HCT116 (cell line): ENCODE data around the gene MCUR1. TPM values are rescaled to one million over a fixed set of nuclear protein-coding genes. Genes with fewer than 3 reads are reported as not detected.

Source experiments
- ATAC-seq: fragments of 200-7000 bp; cut with Tn5 transposase; 2 replicates; pipeline ENCODE4 v1.9.1; 2020; ENCODE audit warnings: mild to moderate bottlenecking, moderate library complexity
- BruUV-seq: library from RNA; stranded (reverse); fragments of 400-500 nt; replicated peaks from 2 replicates; lab custom pipeline; 2021; lab: Mats Ljungman, UMichigan
- CTCF ChIA-PET: fragments of 300-600 bp; sonication (Branson Sonifier 250); formaldehyde crosslinking; loops from one replicate; lab custom pipeline; 2021; ENCODE audit warnings: antibody characterized with exemption; lab: Charles Lee
- POLR2A ChIA-PET: fragments of 300-600, 350-600 bp; sonication (Branson Sonifier 250); formaldehyde crosslinking; loops from one replicate; lab custom pipeline; 2021; ENCODE audit warnings: antibody characterized with exemption; lab: Charles Lee
- RAD21 ChIA-PET, 2 experiments: fragments of 300-600 bp; sonication (Branson Sonifier 250); formaldehyde crosslinking; loops; one replicate each; lab custom pipeline; 2023; ENCODE audit warnings: low total read pairs in 2 of 2; ENCODE audit not compliant: uncharacterized antibody in 2 of 2, unreplicated experiment in 2 of 2, low non-redundant PET in 1 of 2; lab: Charles Lee
- DNase-seq: peaks from one replicate; pipeline ENCODE4 v3.0.0-alpha.2; 2010; ENCODE audit warnings: low read depth, low spot score
- H2AFZ ChIP-seq: fragments of 200-600 bp; shearing (Covaris generic), sonication (generic); 2 replicates; pipeline ENCODE4 v1.6.1; 2017; ENCODE audit warnings: low read depth, mixed run types, mixed read lengths, antibody characterized with exemption, low read length; ENCODE audit not compliant: poor library complexity, severe bottlenecking
- H3K27ac ChIP-seq: 2 replicates; pipeline ENCODE4 v1.5.1; 2012; ENCODE audit warnings: low read depth, low read length
- H3K27me3 ChIP-seq: fragments of 200-600 bp; sonication (generic); 2 replicates; pipeline ENCODE4 v1.6.1; 2016; ENCODE audit warnings: mixed run types, low read length, mixed read lengths; ENCODE audit not compliant: insufficient read depth
- H3K36me3 ChIP-seq, 2 experiments: fragments of 200-500 bp in 1 of 2; fragments of 200-600 bp in 1 of 2; sonication (Bioruptor generic) in 1 of 2; sonication (generic) in 1 of 2; 2 replicates each; pipeline versions ENCODE4 v1.5.1 to v1.6.1; 2014 to 2016; ENCODE audit warnings: low read length in 2 of 2, inconsistent platforms in 1 of 2, mixed read lengths in 1 of 2, mixed run types in 1 of 2; ENCODE audit not compliant: insufficient read depth in 2 of 2, control insufficient read depth in 1 of 2
- H3K4me1 ChIP-seq, 2 experiments: fragments of 200-600 bp in 1 of 2; sonication (generic) in 1 of 2; 2 replicates each; pipeline versions ENCODE4 v1.5.1 to v1.6.1; 2012 to 2017; ENCODE audit warnings: low read length in 2 of 2, inconsistent platforms in 1 of 2, mild to moderate bottlenecking in 1 of 2, mixed read lengths in 1 of 2, mixed run types in 1 of 2, moderate library complexity in 1 of 2; ENCODE audit not compliant: insufficient read depth in 2 of 2, control insufficient read depth in 1 of 2
- H3K4me2 ChIP-seq: fragments of 200-600 bp; sonication (generic); 2 replicates; pipeline ENCODE4 v1.6.1; 2017; ENCODE audit warnings: mixed run types, low read length, mixed read lengths
- H3K4me3 ChIP-seq, 2 experiments: fragments of 200-600 bp in 1 of 2; sonication (generic) in 1 of 2; replicated peaks in 1 of 2; 2 replicates each; pipeline ENCODE4 v1.5.1; 2011 to 2016; ENCODE audit warnings: low read length in 2 of 2, control low read depth in 1 of 2, low read depth in 1 of 2, mild to moderate bottlenecking in 1 of 2, mixed read lengths in 1 of 2, mixed run types in 1 of 2
- H3K79me2 ChIP-seq: fragments of 200-600 bp; sonication (generic); 2 replicates; pipeline ENCODE4 v1.6.1; 2017; ENCODE audit warnings: mild to moderate bottlenecking, mixed run types, low read length, moderate library complexity, mixed read lengths; ENCODE audit not compliant: insufficient read depth
- H3K9ac ChIP-seq: fragments of 200-600 bp; sonication (generic); 2 replicates; pipeline ENCODE4 v1.6.1; 2016; ENCODE audit warnings: low read length, mixed read lengths
- H3K9me2 ChIP-seq: fragments of 200-600 bp; sonication (generic), shearing (Covaris generic); 2 replicates; pipeline ENCODE4 v1.6.1; 2017; ENCODE audit warnings: mixed run types, mild to moderate bottlenecking, moderate library complexity; ENCODE audit not compliant: insufficient read depth
- H3K9me3 ChIP-seq, 2 experiments: fragments of 200-500 bp in 1 of 2; fragments of 200-600 bp in 1 of 2; sonication (Bioruptor generic) in 1 of 2; sonication (generic) in 1 of 2; 2 replicates each; pipeline ENCODE4 v1.6.1; 2014 to 2017; ENCODE audit warnings: low read length in 2 of 2, mixed read lengths in 2 of 2, inconsistent platforms in 1 of 2, low read depth in 1 of 2, mild to moderate bottlenecking in 1 of 2, mixed run types in 1 of 2, moderate library complexity in 1 of 2; ENCODE audit not compliant: control insufficient read depth in 1 of 2, insufficient read depth in 1 of 2
- H4K20me1 ChIP-seq: fragments of 200-600 bp; sonication (generic), shearing (Covaris generic); 2 replicates; pipeline ENCODE4 v1.6.1; 2017; ENCODE audit warnings: mixed run types, mild to moderate bottlenecking, moderate library complexity; ENCODE audit not compliant: insufficient read depth
- CBX3 ChIP-seq: IDR thresholded peaks from 2 replicates; pipeline ENCODE4 v1.6.1; 2012; ENCODE audit warnings: low read depth
- CEBPB ChIP-seq: IDR thresholded peaks from 2 replicates; pipeline ENCODE4 v1.6.1; 2012; ENCODE audit warnings: low read depth
- CTCF ChIP-seq, 3 experiments: fragments of 200-600 bp in 1 of 3; sonication (generic) in 1 of 3; IDR thresholded peaks in 2 of 3; conservative IDR thresholded peaks in 1 of 3; 2 replicates each; pipeline ENCODE4 v1.5.1; 2012 to 2017; ENCODE audit warnings: low read depth in 2 of 3, low read length in 2 of 3, antibody characterized with exemption in 1 of 3, borderline replicate concordance in 1 of 3, control low read depth in 1 of 3, mild to moderate bottlenecking in 1 of 3, mixed read lengths in 1 of 3, mixed run types in 1 of 3, moderate library complexity in 1 of 3; ENCODE audit not compliant: insufficient read depth in 1 of 3
- EGR1 ChIP-seq: IDR thresholded peaks from 2 replicates; pipeline ENCODE4 v1.6.1; 2012; ENCODE audit warnings: low read depth
- ELF1 ChIP-seq: IDR thresholded peaks from 2 replicates; pipeline ENCODE4 v1.6.1; 2012; ENCODE audit warnings: low read depth, borderline replicate concordance
- EZH2 ChIP-seq: fragments of 200-600 bp; sonication (generic); IDR thresholded peaks from 2 replicates; pipeline ENCODE4 v1.6.1; 2017; ENCODE audit warnings: antibody characterized with exemption, mixed run types
- EZH2phosphoT487 ChIP-seq: fragments of 200-600 bp; IDR thresholded peaks from 2 replicates; pipeline ENCODE4 v1.6.1; 2018; ENCODE audit warnings: antibody characterized with exemption, borderline replicate concordance
- JUND ChIP-seq: IDR thresholded peaks from 2 replicates; pipeline ENCODE4 v1.6.1; 2012
- MAX ChIP-seq: IDR thresholded peaks from 2 replicates; pipeline ENCODE4 v1.6.1; 2012
- POLR2A ChIP-seq: IDR thresholded peaks from 2 replicates; pipeline ENCODE4 v1.7.0; 2011; ENCODE audit warnings: borderline replicate concordance; ENCODE audit not compliant: insufficient read depth, insufficient read length; ENCODE audit errors: extremely low read depth
- POLR2AphosphoS5 ChIP-seq: IDR thresholded peaks from 2 replicates; pipeline ENCODE4 v1.6.1; 2011; ENCODE audit warnings: mild to moderate bottlenecking, low read depth, low read length, moderate library complexity
- RAD21 ChIP-seq: IDR thresholded peaks from 2 replicates; pipeline ENCODE4 v1.6.1; 2012; ENCODE audit warnings: low read depth, mild to moderate bottlenecking
- SRF ChIP-seq: IDR thresholded peaks from 2 replicates; pipeline ENCODE4 v1.6.1; 2012; ENCODE audit warnings: low read depth
- TCF7L2 ChIP-seq: IDR thresholded peaks from 2 replicates; pipeline ENCODE4 v1.7.0; 2011; ENCODE audit warnings: borderline replicate concordance, inconsistent platforms; ENCODE audit not compliant: insufficient read depth, insufficient read length; ENCODE audit errors: extremely low read depth
- YY1 ChIP-seq: IDR thresholded peaks from 2 replicates; pipeline ENCODE4 v1.6.1; 2011; ENCODE audit warnings: low read length, low read depth, moderate library complexity, mild to moderate bottlenecking; ENCODE audit not compliant: insufficient replicate concordance; ENCODE audit errors: extremely low read depth
- ZBTB33 ChIP-seq: IDR thresholded peaks from 2 replicates; pipeline ENCODE4 v1.6.1; 2011; ENCODE audit warnings: mild to moderate bottlenecking, low read length, moderate library complexity; ENCODE audit not compliant: insufficient replicate concordance; ENCODE audit errors: extremely low read depth
- ZFX ChIP-seq: fragments of 450-650 bp; IDR thresholded peaks from 2 replicates; pipeline ENCODE4 v1.6.1; 2017
- ZNF274 ChIP-seq: fragments of 200-500 bp; sonication (Bioruptor generic); IDR thresholded peaks from 2 replicates; pipeline ENCODE4 v1.6.1; 2014; ENCODE audit warnings: mild to moderate bottlenecking, low read depth, low read length, inconsistent platforms
- intact Hi-C: fragments of 100-400 bp; cut with micrococcal nuclease; formaldehyde crosslinking; loops from 2 replicates; pipeline ENCODE4 v1.10.0; 2022
- total RNA-seq: library from RNA; stranded (reverse); gene quantifications from one replicate; pipeline ENCODE4 v1.2.1, GENCODE V29; 2021; ENCODE audit not compliant: unreplicated experiment

Gene MCUR1
- total RNA-seq, 1 experiment from 2014 or later, result 33.2 TPM

GRCh38 chr6:13841936-13842335 is 27.6 kb upstream of the MCUR1 start (continued):
- TF ChIP-seq SRF (no peak), POLR2A (no peak), ZNF274 (no peak), EZH2 (no peak), CTCF (IDR thresholded peaks at IDR 0.05 in 2 of 3, conservative IDR thresholded peaks at IDR 0.05 in 1 of 3; ENCODE audit: borderline replicate concordance in 1 of 3, insufficient read depth in 1 of 3, low read depth in 2 of 3, low read length in 2 of 3) (no peak)

GRCh38 chr6:13838616-13839015 is 24.3 kb upstream of the MCUR1 start:
- H2AFZ ChIP-seq, result no peak overlapping the region
- POLR2A ChIA-PET, result no interaction called here

More at GRCh38 chr6:13838616-13839015, 24.3 kb upstream of the MCUR1 start:
- ChIA-PET CTCF (no interaction called here), RAD21 (no interaction called here)
- peaks cover 0 to 7% of the 10 kb centered on the region in 2 experiments; a peak in 2 of 4 replicates for H3K4me1 ChIP-seq
- DNase-seq (no peak), ATAC-seq (no peak)
- no peaks in the 10 kb centered on the region for H3K9me2 ChIP-seq
- H4K20me1 ChIP-seq, result no peaks in the 10 kb centered on the region
- H3K27me3 ChIP-seq, result no peaks in the 10 kb centered on the region
- no peaks in the 10 kb centered on the region for H3K9me3 ChIP-seq
- intact Hi-C loops, result no loop called here
- H3K9ac ChIP-seq, result no peak overlapping the region
- no peaks in the 10 kb centered on the region for H3K79me2 ChIP-seq
- no peak overlapping the region for H3K4me2 ChIP-seq
- TF ChIP-seq JUND, result no peak
- TF ChIP-seq YY1, result no peak
- no peak for TF ChIP-seq ZBTB33
- no peak for TF ChIP-seq TCF7L2
- TF ChIP-seq ZNF274, result no peak
- TF ChIP-seq ZFX, result no peak
- TF ChIP-seq CBX3, result no peak
- no peak for TF ChIP-seq MAX
- TF ChIP-seq ELF1, result no peak
- no peak for TF ChIP-seq EZH2
- TF ChIP-seq CEBPB, result no peak
- no peak for TF ChIP-seq EZH2phosphoT487
- TF ChIP-seq RAD21, result no peak
- TF ChIP-seq POLR2A, result no peak
- TF ChIP-seq EGR1, result no peak
- TF ChIP-seq POLR2AphosphoS5, result no peak
- TF ChIP-seq, all 23 proteins: peak for 0
- H3K27ac ChIP-seq, result no peak overlapping the region
- no peak overlapping the region for H3K4me3 ChIP-seq
- no TSS peak for BruUV-seq
- H3K36me3 ChIP-seq, result no peaks in the 10 kb centered on the region
